ENCODE data around the gene LRMDA.

GRCh38 chr10:76010703-76011102, 579.3 kb downstream of the LRMDA start:
- TF ChIP-seq CTCF (conservative IDR thresholded peaks at IDR 0.05; ENCODE audit: low read length) (no peak), EZH2phosphoT487 (IDR thresholded peaks at IDR 0.05; ENCODE audit: borderline replicate concordance) (no peak)

Measured in Loucy (cell line).